NCI-H2227 (cell line): ENCODE measurements around the gene PMFBP1.
A peak's percentile ranks its signal among the peaks of the same experiment; 100 is the strongest.

Source experiments
- DNase-seq: peaks from one replicate; lab custom pipeline; 2025; ENCODE audit not compliant: unreplicated experiment; lab: John Stamatoyannopoulos, UW

PMFBP1 gene

DNA sequence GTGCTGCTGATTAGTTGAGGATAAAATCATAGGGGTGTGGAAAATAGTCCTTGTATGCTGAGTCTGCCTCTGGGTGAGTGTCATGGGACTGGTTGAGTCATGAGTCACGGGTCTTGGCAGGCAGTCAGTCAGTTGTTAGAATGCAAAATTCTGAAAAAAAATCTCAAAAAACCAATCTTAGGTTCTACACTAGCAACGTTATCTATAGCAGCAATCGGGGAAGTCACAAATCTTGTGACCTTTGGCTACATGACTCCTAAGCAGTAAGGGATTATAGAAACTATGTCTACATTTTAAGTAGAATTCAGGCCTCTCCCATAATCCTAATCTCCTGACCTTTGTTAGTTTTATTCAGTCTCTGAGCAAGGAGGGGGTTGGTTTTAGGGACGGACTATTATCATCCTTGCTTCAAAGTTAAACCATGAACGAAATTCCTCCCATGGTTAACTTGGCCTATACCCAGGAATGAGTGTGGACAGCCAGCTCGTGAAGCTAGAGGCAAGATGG lies 18.0 kb upstream of the PMFBP1 start:
- no peak for DNase-seq

DNA sequence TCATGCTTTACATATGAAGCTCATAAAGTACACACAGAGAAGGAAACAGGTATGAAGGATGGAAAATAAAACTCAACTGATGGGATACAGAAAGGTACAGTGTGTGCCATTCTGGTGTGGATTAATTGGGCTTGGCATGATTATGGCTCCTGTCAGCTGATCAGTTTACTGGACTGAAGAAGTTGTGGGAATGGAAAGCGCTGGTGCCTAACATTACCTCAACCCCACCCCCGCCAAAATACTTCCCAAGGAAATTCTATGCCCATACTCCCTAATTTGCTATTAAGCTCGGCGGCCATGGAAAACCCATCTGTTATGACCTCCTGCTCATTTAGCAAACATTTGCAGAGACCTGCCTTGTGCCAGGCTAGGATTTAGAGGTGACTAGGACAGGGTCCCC lies 16.6 kb upstream of the PMFBP1 start:
- DNase-seq: no peak

DNA sequence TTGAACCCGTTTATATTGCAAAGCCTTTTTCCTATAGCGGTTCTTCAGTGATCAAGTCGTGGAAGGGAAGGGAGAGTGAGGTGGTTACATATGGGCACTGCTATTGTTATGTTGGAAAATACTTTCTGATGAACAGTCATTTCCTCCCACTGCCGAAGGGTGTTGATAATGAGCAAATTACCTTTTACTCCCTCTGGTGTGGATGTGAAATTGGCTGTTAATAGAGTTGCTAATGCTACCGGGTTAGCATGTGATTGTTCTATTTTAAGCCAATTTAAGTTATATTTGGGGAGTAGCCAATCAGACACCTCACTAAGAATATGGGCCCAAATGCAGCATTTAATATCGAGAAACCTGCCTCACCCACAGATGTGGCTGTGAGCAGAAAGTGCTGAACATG lies 15.6 kb upstream of the PMFBP1 start:
- DNase-seq: no peak

DNA sequence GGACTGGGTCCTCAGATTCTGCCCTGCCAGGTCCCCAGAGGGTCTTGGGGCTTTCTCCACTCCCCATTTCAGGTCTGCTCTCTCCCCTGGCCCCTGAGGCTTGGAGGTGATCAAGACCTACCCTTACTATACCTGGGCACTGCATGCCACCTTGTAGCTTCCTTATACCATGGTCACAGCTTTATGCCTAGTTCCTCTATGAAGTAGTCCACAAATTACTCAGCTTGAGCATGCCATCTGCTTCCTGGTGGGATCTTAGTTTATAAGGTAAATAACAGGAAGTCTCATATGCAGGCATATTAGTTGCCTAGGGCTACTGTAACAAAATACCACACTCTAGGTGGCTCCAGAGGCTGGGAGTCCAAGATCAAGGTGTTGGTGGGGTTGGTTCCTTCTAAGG lies 11.0 kb upstream of the PMFBP1 start:
- no peak for DNase-seq

DNA sequence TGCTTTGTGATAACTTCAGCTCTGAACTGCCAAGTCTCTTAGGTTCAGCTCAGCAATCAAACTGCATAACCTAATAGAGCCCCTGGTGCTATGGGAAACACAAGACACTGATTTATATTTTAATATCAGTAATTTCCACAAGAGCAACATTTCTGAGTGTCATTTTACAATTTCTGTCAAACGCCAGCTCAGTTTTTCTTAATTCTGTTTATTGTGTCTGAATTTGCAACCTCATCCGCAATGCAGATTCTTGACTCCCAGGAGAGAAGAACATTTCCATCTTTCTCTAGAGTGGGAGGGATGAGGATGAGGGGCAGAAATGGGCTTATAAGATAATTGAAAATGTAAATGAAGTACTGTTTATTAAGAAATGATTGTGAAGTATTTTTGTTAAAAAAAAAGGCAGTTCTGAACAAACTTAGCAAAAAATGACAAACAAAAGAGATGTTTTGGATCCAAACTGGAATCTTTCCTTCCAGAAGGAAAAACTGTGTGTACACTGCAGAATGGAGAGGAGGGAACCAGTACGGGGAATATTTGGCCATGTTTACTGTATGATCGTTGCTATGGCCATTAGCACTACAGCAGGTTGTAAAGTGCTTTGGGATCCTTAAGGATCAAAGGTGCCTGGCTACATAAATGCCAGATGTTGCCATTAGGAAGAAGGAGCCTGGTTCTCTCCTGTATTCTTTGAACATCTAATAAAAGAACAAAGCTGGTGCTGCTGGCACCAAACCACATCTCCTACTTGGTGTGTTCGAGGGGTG lies 7.4 kb upstream of the PMFBP1 start:
- DNase-seq: peak; percentile 18

DNA sequence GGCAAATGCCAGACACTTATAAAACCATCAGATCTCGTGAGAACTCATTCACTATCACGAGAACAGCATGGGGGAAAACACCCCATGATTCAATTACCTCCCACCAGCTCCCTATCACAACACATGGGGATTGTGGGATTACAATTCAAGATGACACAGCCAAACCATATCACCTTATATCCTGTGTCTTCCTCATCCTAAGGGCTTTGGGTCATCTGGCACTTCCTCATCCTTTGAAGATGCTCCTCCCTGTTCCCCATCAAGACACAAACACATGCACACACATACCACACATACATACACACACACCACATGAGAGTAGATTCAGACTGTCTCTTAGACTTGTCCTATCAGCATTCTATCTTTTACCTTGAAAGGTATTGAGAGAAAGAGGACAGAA lies 2.8 kb upstream of the PMFBP1 start:
- no peak for DNase-seq

DNA sequence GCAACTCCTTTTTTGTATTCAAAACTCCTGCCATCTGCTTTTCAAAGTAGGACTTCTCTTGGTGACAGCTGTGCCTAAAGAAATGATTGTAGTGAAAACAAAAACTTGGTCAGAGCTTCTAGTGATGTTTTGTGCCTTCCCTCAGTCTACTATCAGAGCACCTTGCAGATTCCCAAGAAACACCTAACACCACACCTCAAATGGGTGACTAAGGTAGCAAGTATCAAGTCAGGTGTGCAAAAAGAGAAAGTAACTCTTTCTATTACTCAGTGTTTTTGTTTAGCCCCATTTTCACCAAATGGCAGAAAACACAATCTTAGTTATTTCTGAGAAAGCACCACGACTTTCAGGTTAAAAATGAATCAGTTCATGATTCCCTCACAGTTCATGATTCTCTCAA lies 2.0 kb upstream of the PMFBP1 start:
- no peak for DNase-seq

DNA sequence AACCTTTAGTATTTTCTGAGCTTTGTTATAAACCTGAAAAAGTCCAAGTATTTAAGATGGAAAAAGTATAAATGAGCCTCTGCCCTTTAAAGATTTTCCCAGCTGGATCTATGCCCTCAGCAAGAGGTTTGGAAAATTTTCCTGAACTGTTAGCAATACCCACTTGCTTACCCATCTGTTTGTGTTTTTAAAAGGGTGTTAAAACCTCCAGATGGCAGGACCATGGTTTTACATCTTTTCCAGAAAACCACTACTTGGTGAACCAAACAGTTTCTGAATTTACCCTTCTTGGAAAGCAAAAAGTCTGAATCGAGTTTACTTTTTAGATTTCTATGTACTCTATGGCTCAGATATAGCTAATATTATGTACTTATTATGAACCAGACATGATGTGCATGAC lies 719 bp downstream of the PMFBP1 start:
- DNase-seq: no peak

DNA sequence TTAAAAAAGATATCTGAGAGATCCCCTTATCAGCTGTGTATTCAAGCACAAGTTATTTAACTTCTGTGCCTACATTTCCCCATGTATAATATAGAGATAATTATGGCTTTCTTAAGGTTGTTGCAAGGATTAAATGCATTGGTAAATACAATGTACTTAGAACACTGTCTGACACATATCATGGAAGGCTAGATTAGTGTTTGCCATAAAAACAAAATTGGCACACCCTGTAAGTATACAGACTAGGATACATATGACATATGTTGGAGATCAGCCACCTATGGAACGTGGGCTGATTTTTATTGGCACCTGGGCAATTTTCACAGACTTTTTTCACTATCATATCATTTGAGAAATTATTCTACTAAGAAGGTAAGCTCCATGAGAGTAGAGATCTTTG lies 2.2 kb downstream of the PMFBP1 start:
- no peak for DNase-seq

DNA sequence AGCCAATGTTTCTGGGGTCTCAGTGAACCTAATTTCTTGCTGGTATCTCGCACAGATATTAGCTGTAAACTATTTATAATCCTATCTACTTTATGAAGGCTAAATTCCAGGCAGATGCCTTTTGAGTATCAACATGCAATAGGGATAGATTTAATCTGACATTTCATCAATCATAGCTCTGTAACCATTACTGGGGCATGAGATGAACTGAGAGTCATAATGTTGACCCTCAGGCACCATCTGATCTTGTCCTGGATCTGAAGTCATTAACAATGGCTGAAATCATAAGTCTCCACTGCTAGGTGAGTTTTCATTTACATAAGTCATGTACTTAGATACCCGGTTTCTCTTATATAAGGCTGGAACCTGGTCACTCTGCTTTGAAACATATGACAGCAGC lies 3.6 kb downstream of the PMFBP1 start:
- DNase-seq: no peak

DNA sequence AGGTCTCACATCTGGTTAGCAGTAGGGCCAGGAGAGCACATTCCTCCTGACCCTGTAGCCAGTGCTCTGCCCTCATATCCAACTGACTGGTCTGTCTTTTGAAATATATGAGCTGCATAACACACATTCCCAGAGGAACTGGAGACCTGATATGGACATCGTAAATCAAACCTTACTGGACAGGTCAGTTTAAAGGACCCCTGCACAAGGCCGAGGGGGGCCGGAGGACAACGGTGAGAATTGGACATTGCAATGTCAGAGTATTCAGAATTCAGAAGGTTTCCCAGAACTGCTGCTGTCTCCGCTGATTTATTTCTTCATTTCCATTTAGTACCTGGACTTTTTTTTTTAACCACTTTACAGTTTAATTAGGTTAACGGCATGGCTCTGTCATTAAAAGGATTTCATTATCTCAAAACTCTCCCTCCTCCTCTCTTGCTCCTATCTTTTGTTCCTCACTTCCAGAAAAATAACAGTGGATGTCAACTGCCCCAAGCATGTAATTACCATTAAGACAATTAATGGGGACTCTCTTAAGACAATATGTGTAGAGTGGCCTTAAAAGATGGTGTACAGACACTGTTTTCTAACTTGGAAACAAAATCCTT lies 4.9 kb downstream of the PMFBP1 start:
- no peak for DNase-seq

DNA sequence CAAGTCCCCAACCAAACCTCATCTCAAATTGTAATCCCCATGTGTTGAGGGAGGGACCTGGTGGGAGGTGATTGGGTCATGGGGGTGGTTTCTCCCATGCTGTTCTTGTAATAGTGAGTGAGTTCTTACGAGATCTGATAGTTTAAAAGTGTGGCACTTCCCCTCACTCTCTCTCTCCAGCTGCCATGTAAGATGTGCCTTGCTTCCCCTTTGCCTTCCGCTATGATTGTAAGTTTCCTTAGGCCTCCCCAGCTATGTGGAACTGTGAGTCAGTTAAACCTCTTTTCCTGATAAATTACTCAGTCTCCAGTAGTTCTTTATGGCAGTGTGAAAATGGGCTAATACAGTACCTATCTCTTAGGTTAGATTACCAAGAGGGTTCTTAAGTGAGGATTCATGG lies 5.8 kb downstream of the PMFBP1 start:
- DNase-seq: no peak

DNA sequence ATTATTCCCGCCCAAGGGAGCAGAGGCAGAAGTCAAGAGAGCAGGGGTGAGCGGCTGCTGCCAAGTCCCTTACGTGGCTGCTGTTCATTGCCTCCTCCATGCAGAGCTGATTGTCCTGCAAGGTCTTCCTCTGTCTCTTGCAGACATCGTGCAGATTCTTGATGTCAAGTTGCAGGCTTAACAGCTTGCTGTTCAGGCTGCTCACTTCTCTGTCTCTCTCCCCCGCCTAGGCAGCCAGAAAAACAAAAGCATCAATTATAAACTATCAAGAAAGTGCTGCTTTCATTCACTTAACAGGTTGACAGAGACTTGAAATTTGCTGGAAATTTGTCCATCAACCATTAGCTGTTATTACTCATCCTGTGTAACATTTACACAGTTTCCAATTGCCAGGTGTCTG lies 7.3 kb downstream of the PMFBP1 start:
- no peak for DNase-seq

DNA sequence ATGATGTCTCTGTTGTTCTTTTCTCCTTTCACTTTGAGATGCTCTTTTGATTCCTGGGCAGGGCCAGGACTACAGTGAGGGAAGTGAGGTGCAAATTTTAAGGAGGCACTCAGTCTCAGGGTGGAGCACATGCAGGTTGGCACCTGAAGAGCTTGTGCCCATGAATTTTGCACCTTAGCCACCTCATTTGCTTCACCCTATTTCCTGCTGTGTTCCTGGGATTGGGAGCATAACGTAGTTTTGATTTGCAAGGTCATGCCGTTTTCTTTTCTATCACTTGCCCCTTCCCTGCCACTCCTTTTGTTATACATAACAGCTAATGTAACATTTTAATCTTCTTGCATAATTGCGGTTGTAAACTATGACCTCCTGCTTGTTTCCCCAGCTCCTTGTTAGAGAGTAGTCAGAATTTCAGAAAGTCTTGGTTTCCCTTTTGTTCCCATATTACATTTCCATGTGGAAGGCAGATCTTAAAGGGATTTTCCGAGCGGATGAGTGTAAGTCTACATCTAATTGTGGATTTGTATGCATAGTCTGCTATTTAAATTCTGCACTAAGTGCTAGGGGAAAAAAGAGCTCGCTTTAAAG lies 9.8 kb downstream of the PMFBP1 start:
- no peak for DNase-seq

DNA sequence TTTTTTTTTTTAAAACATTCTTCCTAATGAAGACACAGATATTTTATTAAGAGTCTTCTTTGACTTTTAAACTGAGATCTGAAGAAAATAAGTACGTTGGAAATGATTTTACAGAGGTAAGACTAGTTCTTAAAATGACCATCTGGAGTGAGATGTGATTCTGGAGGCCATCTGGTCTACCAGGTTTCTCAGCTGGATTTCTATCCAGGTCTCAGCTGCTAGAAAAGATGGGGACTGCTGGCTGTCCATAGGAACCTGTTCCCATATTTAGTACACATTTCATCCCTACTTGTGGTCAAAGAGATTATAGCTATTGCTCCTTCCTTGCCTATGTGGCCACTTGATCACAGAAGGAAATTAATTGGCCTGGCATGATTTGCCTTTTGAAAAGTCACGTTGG lies 12.2 kb downstream of the PMFBP1 start:
- DNase-seq: no peak

DNA sequence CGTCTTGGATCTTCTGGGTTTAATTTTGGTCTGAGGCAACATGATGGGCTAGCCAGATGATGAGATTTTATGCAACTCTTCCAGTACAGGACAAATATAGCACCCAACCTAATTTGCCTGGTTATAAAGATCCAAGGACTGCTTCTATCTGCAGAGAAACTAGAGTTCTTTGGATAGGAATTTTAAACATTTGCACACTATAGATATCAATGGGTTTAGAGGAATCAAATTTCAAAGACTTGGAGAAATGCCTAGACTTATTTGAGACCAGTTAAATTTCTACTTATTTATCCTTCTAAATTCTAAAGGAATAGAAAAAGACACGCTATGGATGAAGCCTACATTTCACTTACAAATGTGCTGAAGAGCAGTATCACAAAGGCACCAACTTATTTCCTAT lies 12.6 kb downstream of the PMFBP1 start:
- no peak for DNase-seq

DNA sequence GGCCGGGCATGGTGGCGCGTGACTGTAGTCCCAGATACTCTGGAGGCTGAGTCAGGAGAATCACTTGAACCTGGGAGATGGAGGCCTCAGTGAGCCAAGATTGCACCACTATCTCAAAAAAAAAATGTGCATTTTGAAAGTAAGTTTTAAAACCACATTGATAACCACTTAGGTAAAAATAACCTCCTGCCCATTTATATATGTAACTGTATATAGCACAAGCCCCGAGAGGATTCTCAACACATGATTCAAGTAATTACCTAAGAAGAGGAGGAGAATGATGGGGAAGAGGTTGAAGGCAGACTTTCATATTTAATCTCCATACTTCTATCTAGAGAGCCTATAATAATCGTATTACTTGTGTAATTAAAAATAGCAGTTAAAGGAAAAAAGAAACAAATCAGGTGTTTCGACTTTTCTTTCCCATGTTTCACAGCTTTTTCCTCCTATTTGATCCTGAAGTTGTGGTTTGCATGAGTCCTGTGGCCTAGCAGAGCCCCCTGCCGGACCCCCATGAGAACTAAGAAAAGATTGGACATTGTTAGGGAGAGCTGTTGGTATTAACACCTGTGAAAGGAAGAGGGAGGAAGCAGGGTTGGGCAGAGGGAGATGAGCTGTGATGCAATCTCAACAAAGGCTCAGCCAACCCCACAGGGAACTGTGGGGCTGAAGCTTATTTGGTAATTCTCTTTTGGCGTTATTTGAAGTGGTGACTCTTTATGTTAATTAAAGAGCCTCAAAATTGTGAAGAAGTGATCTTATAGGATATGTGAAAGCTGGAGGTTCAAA lies 22.1 kb downstream of the PMFBP1 start:
- no peak for DNase-seq

DNA sequence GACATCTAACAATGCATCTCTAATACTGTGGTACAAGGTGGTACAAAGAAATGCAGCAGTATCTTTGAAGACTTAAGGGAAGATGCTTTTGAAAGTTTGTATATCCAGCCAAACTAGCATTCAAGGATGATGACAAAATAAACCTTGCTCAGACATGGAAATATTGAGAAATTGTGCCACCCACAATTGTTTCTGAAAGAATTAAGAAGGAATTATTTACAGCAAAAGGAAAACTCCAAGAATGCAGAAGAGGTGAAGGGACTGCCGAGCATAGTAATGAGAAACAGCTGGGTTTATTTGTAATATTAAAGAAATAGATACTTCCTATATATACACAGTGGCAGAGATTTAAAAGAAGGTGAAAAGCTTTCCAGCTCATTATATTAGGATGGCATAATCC lies 29.5 kb downstream of the PMFBP1 start:
- no peak for DNase-seq

DNA sequence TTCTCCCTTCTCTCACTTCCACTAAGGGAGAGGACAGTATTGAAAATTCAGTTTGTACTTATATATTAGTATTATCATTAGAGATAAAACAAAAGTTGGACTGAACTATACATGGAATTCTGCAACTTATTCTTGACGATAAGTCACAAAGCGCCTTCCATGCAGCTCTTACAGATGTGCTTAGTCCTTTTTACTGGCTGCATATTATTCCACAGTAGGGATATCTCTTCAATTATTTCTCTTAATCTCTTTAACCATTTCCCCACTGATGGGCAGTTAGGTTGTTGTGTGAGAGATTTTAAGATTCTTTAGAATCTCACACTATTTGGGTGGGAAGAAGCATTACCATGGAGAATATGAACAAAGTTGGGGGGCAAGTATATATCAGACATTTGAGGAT lies 32.0 kb downstream of the PMFBP1 start:
- DNase-seq: no peak

DNA sequence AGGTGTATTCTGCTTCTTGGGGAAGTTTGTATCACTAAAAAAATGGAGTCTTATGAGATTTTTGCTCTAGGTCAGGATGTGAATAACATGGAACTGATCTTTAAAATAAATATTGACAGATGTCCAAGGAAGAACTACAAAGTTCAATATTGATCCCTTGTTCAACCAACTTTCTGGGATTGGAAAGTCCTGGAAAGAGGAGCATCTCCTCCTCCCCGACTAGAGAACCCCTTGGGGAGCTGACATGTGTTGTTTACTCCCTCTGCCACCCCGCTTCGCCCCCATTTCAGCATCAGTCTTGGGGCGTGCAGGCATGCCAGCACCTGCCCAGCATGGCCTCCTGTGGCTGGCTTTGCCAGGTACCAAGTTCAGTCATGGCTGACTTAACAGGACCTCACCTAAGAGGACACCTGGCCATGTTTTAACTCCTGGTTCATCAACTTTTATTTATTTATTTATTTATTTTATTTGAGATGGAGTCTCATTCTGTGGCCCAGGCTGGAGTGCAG lies 33.8 kb downstream of the PMFBP1 start:
- no peak for DNase-seq

DNA sequence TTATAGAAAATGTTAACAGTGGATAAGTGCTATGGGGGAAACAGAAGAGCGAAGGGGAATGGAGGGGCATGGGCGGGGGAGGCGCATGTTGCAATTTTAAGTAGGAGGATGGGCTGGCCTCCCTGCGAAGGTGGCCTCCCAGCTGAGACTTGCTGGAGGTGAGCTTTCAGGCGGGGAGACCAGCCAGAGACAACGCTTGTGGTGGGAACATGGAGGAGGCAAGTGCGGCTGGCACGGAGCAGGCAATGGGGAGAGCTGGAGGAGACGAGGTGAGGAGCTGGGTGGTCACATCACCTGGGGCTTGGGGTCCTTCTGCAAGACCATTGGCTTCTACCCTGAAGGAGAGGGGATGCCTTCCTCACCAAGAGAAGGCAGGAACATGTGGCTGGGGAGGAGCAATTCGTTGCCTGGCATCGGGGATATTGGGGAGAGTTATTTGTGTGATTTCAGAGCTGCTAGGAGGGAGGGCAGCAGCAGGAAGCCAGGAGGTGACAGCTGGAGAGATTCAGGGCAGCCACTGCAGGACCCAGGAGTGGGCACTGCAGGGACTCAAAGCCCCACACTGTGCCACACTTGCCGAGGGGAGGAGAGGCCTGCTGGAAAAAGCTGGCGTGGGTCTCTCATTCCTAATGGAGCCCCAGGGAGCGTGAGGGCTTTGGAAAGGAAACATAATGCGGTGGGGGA lies 34.4 kb downstream of the PMFBP1 start:
- no peak for DNase-seq
